GOT3 (cell line): Measurements from ENCODE around the gene PEX6.

ENCODE experiments used
- DNase-seq: peaks from one replicate; lab custom pipeline; 2025; ENCODE audit warnings: mixed read lengths; lab: John Stamatoyannopoulos, UW

Gene PEX6

GRCh38 chr6:42935322-42935721 lies 43.7 kb downstream of the PEX6 start:
- DNase-seq: no peak

- DNase-seq: no peak
Measured at GRCh38 chr6:42933205-42933604, 45.8 kb downstream of the PEX6 start.

- DNase-seq: no peak
Measured at GRCh38 chr6:42932412-42932811, 46.6 kb downstream of the PEX6 start.

- no peak for DNase-seq
Measured at GRCh38 chr6:42929821-42930360, 49.1 kb downstream of the PEX6 start.

- peak; percentile 74 for DNase-seq
Measured at GRCh38 chr6:42928986-42929820, 49.8 kb downstream of the PEX6 start, which contains the start of gene CNPY3. Gene CNPY3 (plus strand): TSS chr6:42929480. CDS start chr6:42929571, 91 bp downstream.

- no peak for DNase-seq
Measured at GRCh38 chr6:42925248-42925857, 53.6 kb downstream of the PEX6 start.

- no peak for DNase-seq
Measured at GRCh38 chr6:42923666-42924065, 55.3 kb downstream of the PEX6 start.

GRCh38 chr6:42921801-42922200 lies 57.2 kb downstream of the PEX6 start:
- no peak for DNase-seq

GRCh38 chr6:42916288-42916687 lies 62.7 kb downstream of the PEX6 start:
- DNase-seq: no peak

- DNase-seq: no peak
Measured at GRCh38 chr6:42915732-42916131, 63.2 kb downstream of the PEX6 start, which contains the start of gene PTCRA. Gene PTCRA (plus strand): TSS chr6:42916053. CDS start chr6:42916070, 17 bp downstream.

- DNase-seq: no peak
Measured at GRCh38 chr6:42914546-42914945, 64.4 kb downstream of the PEX6 start.
